NCI-H524 treated with DMSO at 0.1 percent for 48 hours (cell line): Measurements from ENCODE around the gene CRTC2.
A peak's percentile ranks its signal among the peaks of the same experiment; 100 is the strongest.

ENCODE experiments used
- DNase-seq: peaks from one replicate; lab custom pipeline; 2025; lab: John Stamatoyannopoulos, UW

Gene CRTC2

GRCh38 chr1:153973071-153973470 is 14.7 kb upstream of the CRTC2 start:
- no peak for DNase-seq

DNA sequence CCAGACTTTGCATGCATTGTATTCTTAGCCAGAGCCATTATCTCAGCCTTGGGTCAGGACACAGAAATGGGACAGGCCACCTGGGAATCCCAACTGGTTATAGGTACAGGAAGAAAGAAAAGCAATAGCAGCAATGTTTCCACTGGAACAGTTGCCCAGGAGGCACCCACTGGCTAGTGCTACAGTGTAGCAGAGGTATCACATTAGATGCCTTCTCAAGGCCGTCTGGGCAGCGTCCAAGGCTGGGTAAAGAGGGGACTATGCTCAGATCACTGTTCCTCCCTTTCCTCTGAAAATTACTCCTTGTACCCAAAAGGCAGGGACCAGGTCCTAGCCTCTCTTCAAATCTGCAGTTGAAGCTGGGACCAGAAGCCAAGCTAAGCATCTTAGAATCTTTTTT is 11.9 kb upstream of the CRTC2 start:
- DNase-seq = no peak

DNA sequence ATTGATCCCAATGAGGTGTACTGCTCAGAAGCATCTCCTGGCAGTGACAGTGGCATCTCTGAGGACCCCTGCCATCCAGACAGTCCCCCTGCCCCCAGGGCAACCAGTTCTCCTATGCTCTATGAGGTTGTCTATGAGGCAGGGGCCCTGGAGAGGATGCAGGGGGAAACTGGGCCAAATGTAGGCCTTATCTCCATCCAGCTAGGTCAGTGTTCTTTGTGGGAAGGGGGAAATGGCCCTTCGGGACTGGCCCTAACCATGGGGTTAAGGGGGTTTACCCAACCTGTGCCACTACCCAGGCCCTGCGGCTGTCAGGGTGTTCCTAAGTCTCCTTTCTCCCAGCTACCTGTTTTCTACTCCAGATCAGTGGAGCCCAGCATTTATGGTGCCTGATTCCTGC is 10.6 kb upstream of the CRTC2 start:
- DNase-seq = no peak

DNA sequence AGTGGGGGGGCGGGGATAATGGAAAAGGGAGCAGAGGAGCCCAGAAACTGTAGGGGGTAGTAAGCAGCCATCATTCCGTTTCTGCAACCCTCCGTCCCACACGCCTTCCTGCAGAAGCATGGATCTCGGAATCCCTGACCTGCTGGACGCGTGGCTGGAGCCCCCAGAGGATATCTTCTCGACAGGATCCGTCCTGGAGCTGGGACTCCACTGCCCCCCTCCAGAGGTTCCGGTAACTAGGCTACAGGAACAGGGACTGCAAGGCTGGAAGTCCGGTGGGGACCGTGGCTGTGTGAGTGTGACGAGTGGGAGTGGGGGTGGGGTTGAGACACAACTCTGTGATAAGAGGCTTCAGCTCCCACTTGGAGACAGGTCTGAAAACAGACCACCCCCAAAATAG is 10.0 kb upstream of the CRTC2 start:
- no peak for DNase-seq

DNA sequence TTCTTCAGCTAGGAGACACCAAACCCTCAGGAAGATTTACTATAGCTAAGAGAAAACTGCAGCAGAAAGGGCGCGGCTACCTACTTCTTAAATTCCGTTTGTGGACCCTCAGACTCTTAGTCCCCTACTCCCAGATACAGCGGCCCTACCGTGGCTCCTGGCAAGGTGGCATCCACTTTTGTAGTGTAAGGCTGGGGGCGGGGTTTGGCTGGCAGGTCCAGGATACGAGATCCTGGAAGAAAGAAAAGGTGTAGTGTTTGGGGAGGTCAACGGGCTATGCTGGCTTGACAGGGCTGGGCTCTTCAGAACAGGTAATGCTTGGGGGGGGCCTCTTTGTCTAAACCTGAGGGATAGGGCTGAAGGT is 9.6 kb upstream of the CRTC2 start:
- no peak for DNase-seq

DNA sequence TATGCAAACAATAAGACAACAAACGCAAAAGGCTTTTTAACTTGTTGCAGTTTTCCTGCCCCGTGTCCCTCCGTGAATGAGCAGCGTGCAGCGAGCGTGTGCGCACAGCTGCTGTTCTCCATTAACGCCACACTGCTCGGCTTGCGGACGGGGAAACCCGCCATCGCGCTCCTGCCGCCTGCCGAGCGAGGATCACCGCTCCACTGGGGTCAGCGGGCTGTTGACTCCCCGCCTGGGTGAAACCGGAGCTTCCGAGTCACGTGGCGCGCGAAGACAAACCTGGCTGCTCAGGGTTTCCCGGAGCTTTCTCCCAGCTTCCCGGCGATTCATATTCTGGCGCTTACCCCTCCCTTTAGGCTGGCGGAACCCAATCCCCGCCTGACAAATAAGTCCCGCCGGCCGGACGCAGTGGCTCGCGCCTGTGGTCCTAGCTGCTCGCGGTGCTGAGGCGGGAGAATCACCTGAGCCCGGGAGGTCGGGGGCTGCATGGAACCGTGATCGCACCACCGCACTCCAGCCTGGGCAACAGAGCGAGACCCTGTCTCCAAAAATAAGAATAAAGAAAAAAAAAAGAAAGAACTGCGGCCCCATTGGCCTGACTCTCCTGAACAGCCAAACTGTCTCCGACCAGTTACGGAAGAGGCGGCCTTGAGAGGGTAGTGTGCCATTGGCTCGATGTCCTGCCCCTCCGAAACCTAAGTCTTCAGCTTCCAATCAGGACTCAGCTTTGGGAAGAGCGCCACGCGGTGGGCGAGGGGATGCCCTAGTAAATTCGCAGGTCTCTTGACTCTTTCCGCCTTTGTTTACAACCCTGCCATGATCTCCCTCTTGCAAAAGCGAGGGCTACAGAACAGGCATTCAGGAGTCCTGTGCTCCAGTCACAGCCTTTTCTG is 8.9 kb upstream of the CRTC2 start, which contains the start of gene CREB3L4:
CREB3L4 (plus strand) TSS at position 796 of the 893 bp plus-strand sequence. CDS start 624 bp downstream, outside the sequence.
- DNase-seq = peak; percentile 91

DNA sequence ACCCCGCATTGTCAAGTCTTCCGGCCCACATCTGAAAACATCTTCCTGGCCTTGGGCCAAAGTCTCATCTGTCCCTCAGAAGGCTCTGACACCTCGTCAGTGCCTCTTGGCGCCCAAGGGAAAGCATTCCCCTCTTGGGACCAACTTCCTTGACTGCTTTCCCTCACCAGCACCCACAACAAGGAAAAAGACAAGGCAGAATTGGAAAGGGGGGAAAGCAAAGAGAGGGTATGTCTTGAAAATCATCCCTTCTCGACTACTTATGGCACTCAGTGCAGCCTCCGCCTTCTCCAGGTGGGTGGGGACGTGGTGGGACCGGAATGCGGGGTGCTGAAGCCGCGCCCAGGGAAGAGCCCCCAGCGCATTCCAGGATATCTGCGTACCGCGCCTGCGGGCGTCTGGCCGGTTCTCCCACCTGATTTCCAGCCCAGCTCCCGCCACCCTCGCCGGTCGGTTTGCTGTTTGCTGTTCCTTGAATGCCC is 5.5 kb upstream of the CRTC2 start:
- DNase-seq = no peak

DNA sequence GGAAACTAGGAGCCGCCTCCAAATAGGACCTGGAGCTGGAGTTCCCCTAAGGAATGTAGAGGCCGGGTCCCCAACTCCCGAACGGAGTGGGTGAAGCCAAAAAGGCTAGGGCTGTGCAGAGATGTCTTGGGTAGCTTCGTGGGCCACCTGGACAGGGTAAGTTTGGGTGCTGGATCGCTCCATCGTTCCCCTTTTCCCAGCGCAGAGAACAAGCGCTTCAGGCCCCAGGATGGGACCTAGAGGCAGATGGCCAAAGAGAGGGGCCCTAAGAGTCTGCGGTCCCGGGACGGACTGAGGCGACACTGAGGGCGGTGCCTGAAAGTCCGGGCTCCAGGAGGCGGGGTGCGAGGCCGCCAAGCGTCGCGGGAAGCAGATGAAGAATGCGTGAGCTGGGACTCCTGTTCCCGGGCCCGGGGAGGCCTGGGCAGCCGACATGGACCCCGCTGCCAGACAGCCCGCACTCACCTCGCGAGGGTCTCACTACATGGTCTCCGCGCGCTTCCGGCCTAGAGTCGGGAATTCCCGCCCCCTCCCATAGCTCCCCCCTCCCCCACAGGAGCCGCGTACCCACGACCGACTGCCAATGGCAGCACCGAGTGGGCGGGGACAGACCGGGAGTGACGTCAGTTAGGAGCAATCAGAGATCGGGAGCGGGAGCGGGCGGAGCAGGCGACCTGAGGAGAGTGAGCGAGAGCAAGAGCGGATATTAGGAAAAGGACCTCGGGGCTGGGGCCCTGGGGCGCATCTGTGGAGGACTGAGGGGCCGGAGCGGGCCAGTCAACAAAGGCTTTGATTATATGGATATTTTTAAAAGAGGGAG is 4.8 kb upstream of the CRTC2 start, which contains the start of gene SLC39A1:
SLC39A1 (minus strand) TSS at position 508 of the 820 bp plus-strand sequence. CDS start 822 bp downstream, outside the sequence.
- DNase-seq = peak; percentile 82

- DNase-seq = no peak
These were observed 3.9 kb upstream of the CRTC2 start for GRCh38 chr1:153962088-153963029.

GRCh38 chr1:153961421-153961820 is 3.0 kb upstream of the CRTC2 start:
- DNase-seq = no peak

DNA sequence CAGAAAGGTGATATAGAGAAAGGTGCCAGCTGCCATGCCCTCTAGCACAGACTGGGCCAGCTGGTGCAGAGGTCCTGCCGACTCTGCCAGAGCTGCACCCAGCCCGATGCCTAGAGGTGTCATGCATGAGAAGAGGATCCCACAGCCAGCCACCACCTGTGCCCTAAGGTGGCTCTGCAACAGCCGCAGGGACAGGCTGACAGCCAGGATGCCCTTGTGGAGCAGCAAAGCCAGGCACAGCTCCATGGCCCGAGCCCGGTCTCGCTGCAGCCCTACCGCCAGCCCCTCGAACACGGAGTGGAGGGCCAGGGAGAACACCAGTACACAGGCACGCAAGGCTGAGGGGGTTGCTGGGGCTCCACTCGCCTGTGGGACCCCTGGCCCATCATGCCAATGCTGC is 1.8 kb upstream of the CRTC2 start:
- DNase-seq = no peak

DNA sequence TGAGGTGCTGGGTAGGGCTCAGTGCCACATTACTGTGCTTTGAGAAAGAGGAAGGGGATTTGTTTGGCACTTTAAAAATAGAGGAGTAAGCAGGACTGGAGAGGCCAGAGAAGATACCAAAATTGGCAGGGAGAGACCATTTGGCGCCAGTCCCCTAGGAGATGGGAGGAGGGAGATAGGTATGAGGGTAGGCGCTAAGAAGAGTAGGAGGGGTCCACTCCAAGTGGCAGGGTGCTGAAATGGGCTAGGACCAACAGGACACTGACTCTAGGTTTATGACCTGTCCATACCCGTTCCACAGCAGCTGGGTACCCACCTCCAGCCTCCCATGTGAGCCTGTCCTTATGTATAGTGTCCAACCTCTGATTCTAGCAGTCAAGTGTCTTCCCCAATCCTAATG is 1.0 kb upstream of the CRTC2 start:
- DNase-seq = no peak

DNA sequence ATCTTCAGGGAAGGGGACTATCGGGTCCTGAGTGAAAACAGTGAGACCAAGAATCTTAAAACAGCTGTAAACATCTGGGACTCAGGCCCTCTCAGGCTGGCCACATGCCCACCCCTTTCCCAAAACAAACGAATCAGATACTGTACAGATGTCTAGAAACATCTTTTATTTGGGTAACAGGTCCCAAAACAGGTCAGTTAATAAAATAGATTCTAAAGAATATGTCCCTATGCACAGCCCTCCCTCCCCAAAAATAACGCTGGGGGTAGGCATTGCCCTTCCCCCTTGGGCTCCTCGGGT is 499 bp upstream of the CRTC2 start:
- DNase-seq = no peak

GRCh38 chr1:153957744-153958110 is 685 bp downstream of the CRTC2 start:
- DNase-seq = no peak

GRCh38 chr1:153956997-153957715 is 1.3 kb downstream of the CRTC2 start:
- no peak for DNase-seq

DNA sequence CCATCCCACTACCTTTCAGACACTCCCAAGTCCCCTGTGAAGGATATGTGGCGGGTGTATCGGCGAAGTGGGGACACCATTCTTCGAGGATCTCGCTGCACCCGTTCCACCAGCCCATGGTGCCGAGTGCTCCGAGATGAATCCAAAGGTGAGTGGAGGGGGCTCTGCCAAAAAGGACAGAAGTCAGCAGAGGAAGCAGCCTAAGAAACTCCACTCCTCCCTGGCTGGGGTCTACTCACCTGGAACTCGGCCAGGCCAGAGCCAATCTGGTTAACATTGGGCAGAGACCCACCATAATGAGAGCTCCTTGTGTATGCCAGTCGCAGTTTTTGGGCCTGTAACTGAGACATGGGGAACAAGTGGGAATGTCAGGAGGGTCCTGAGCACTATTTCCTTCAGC is 3.6 kb downstream of the CRTC2 start:
- DNase-seq = no peak

DNA sequence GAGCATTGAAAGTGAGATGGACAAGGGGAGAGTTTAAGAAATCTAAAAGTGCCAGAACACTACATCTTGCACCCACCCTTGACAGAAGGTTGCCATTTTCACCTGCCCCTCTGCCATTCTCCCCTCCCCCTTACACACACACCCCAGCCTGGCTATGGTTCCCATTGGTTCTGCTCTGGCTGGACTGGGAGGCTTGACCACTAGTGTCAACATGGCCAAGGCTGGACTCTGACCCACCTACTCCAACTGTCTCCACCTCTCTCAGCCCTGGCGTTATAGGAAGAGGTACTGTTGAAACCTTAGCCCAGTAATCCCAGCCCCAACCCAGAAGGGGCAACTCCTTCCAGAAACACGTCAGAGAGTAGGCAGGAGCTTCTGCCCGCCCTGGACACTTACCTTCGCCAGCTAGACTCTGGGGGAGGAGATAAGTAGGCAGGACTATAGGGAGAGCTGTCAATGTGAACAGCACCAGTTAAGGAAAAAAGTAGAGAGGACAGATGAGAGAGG is 4.5 kb downstream of the CRTC2 start:
- no peak for DNase-seq

GRCh38 chr1:153951801-153952200 is 6.6 kb downstream of the CRTC2 start:
- DNase-seq = no peak

DNA sequence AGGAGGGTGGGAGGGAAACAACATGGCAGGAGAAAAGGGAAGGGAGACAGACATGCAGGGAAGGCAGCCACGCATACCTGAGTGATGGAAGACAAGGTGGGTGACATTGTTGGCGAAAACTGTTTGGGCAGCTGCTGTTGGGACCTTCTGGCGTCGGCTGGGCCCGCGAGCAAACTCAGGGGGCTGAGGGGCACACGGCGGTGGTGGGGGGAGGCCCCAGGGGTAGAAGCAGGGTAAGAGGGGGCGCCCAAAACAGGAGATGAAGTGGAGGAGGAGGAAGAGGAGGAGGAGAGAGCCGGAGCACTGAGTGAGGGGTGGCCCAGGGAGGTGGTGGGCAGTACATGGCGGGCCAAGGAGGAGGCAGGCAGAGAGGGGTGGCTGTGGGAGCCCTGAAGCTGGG is 7.2 kb downstream of the CRTC2 start:
- DNase-seq = no peak

GRCh38 chr1:153946622-153947241 is 11.7 kb downstream of the CRTC2 start, which contains the start of gene DENND4B:
Gene DENND4B, minus strand, starts transcription at chr1:153946718. Its CDS starts 2,344 bp downstream, at chr1:153944374.
- DNase-seq = no peak
